GM12891 (cell line): ENCODE measurements around the gene JMJD6.
A peak's percentile ranks its signal among the peaks of the same experiment; 100 is the strongest.

ENCODE experiments used
- DNase-seq: peaks from one replicate; pipeline ENCODE4 v3.0.0; 2011; ENCODE audit warnings: low spot score; ENCODE audit not compliant: insufficient read length
- FAIRE-seq: peaks from 2 replicates; lab custom pipeline; 2011; peaks lifted over from hg19 to GRCh38; lab: Jason Lieb, UNC
- PAX5 ChIP-seq: IDR thresholded peaks from 2 replicates; pipeline ENCODE4 v1.6.1; 2011; ENCODE audit warnings: low read length, moderate library complexity, mild to moderate bottlenecking; ENCODE audit not compliant: insufficient read depth, severe bottlenecking
- POLR2A ChIP-seq: IDR thresholded peaks from 2 replicates; pipeline ENCODE4 v1.6.1; 2011; ENCODE audit warnings: low read depth, low read length, control low read depth
- POLR2AphosphoS5 ChIP-seq: IDR thresholded peaks from 2 replicates; pipeline ENCODE4 v1.6.1; 2011; ENCODE audit warnings: low read depth, low read length, control low read depth
- POU2F2 ChIP-seq: IDR thresholded peaks from 2 replicates; pipeline ENCODE4 v1.6.1; 2011; ENCODE audit warnings: low read depth, mild to moderate bottlenecking, control low read depth, low read length, moderate library complexity
- SPI1 ChIP-seq: IDR thresholded peaks from 2 replicates; pipeline ENCODE4 v1.6.1; 2011; ENCODE audit warnings: low read depth, low read length, control low read depth
- TAF1 ChIP-seq: IDR thresholded peaks from 2 replicates; pipeline ENCODE4 v1.6.1; 2011; ENCODE audit warnings: low read depth, low read length, control low read depth

JMJD6 gene

DNA sequence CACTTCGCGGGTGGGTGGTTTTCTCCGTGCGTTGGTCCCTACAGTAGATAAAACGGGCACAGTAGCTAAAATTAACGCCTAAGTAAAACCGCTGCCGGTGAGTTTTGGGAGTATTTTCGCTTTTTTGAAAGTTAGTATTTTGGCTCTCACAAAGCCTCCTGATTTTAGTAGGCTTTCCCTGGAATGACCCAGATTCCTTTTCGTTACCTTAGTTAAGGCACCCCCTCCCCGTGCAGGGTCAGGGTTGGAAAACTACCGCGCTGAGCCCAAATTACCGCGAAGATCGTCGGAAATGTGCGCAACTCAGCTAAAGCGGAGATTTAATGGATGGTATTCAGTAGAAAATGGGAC, 54.5 kb downstream of the JMJD6 start:
- peak; percentile 46; the same call in 1 of the 2 replicates for TF ChIP-seq POLR2AphosphoS5
- no peak for TF ChIP-seq POU2F2
- TF ChIP-seq POLR2A, result peak; percentile 74; the same call in 1 of the 2 replicates
- TF ChIP-seq PAX5, result no peak
- DNase-seq (no peak), FAIRE-seq (peak; percentile 33)

DNA sequence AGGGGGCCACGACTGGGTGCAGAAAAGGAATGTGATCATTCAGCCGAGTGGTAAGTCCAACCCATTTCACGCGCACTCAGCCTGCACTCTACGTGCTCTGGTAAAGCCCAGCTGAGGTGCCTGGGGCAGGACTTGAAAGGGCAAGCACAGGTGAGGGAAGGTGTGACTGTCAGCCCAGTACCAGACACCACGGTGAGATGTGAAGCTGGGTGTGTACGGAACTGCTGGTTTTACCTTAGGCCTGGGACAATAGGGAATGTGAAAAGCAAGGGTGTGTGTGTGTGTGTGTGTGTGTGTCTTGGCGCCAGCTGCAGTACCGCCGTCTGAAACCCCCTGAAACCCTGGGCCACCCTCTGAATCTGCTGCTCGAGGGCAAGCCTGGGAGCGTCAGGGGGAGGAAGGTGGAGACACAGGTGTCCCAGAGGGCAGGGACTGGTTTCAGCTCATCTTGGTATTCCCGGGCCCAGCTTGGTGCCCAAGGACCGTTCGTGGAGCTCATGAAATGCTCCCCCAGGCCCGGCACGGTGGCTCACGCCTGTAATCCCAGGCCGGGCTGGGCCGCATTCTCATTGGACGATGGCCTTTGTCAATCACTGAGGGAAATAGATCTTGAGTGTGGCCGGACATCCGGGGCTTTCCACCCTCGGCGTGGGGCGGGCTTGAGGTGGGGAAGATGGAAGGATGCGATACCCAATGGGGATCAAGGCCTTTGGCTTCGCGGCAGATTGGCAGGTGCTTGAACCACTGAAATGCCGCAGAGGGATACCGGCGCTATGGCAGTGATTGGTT, 55.1 kb downstream of the JMJD6 start:
- FAIRE-seq (peak; percentile 98), DNase-seq (peak; percentile 94)
- no peak for TF ChIP-seq PAX5
- peak; percentile 49 for TF ChIP-seq POLR2AphosphoS5

DNA sequence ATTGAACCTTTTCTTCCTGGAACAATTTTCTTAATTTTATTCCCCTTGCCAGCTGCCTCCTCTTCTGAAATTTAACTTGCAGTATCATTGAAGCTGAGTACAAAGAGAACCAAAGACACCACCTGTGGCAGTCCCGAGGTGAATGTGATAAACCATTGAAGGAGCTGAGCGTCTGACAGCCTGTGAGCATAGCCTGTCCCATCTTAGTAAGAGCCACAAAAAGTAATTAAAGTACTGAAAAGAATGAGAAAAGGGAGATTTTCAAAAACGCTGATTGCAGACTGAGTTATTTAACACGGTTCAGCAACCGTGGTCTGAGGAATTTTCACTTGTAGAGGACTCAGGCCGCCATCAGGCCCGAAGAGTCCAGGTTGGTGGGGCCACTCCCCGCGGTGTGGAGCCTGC, 55.7 kb downstream of the JMJD6 start:
- DNase-seq, result no peak
- FAIRE-seq, result no peak
- TF ChIP-seq SPI1 (no peak), POLR2AphosphoS5 (no peak), POLR2A (no peak), POU2F2 (no peak), TAF1 (no peak), PAX5 (no peak)

DNA sequence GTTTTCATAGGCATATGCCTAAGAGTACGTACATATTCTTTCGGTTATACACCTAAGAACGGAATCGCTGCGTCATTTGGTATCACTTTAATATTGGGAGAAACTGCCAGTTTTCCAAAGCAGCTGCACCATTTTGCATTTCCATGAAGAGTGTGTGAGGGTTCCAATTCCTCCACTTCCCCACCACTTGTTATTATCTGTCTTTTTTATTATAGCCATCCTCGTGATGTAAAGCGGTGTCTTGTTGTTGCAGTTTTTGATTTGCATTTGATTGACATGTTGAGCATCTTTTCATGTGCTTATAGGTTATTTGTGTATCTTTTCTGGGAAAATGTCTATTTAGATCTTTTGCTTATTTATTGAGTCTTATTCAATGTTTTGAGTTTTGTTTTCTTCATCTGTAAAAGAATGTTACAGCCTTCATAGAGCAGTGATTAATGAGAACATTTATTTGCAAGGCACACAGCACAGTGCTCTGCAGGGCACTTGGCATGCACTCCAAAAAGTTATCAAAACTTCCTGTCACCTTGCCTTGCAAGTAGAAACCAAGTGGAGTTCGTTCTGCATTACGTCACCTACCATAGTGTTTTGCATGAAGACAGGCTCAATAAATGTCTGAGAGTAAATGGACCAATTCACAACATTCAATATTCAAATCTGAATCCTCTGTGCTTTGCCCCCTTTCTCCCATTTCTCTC, 56.2 kb downstream of the JMJD6 start:
- DNase-seq (no peak), FAIRE-seq (no peak)
- TF ChIP-seq PAX5 (no peak), POU2F2 (no peak), TAF1 (no peak), SPI1 (no peak), POLR2A (no peak)
